HG02981 (cell line): Measurements from ENCODE around the gene MYADML2.

Experiments used
- ATAC-seq: cut with Tn5 transposase; IDR thresholded peaks from one replicate; pipeline ENCODE4 v1.9.1; 2021; ENCODE audit warnings: mild to moderate bottlenecking, moderate library complexity; ENCODE audit not compliant: unreplicated experiment

Gene MYADML2

DNA sequence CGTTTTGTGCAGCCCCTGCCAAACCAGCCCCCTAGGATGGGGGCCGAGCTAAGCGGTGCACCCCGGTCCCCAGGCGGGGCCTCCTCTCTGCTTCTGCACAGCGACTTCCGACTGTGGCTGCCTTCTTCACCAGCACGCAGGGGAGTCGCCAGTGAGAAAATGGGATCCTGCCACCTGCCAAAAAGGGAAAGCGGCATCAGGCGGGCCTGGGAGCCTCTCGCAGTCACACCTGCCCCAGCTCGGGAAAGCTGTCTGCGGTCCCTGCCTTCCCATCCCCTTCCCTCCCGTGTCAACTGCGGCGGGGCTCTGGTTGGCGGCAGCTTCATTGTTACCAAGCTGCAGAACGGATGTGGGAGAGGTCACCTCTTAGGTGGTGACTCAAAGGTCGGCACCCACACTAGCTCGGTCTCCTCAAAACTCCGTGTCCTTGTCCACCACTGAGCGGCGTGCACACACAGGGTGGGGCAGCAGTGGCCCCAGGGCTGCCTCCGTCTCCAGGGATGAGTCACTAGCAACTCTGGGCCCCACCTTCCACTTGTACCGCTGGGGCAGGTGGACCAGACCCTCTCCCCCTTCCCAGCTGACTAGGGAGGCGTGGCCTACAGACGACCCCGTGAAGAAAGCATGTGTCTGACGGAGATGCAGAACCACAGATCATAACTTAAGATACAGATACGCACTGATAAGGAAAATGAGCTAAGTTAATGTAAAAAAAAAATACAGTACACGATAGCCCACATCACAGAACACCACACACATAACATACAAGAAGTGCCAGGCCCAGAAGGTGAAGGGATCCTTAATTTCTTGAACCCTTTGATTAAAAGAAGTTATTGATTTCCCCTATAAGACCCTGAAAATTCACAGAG, 34.4 kb downstream of the MYADML2 start:
- ATAC-seq = no peak

- no peak for ATAC-seq
Measured at GRCh38 chr17:81911969-81912368, 35.1 kb downstream of the MYADML2 start.

DNA sequence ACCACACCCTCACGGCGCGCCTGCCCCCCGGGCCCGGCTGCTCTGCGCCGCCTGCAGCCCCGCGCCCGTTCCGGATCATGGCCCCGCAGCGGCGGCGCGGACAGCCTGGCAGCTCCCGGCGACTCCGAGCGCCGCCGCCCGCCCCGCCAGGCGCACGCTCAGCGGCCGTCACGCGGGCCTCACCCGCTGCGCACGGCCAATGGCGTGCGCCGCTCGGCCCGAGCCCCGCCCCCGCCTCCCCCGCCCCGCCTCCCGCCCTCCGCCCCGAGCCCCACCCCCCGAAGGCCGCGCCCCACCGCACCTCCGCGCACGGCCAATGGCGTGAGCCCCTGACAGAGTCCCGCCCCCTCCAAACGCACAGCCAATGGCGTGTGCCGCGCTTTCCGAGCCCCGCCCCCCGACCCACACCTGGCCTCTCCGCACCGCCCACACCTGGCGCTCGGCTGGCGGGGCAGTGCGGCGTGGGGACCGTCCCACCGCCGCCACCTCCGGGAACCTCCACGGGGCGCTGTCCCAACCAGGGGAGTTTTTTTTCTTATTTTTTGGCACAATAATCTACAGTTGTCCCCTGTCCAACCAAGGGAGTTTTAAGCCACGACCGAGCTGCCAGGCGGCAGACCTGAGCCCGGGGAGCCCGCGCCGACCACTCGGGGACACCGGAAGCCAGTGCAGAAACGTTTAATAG, 35.6 kb downstream of the MYADML2 start, which contains the start of gene PCYT2:
Gene PCYT2 (minus strand): TSS at position 123 of the 685 bp plus-strand sequence. CDS start 44 bp downstream, at position 79.
- peak; percentile 74 for ATAC-seq

- peak; percentile 25 for ATAC-seq
Measured at GRCh38 chr17:81910840-81911276, 36.2 kb downstream of the MYADML2 start.

- ATAC-seq = no peak
Measured at GRCh38 chr17:81909966-81910839, 36.8 kb downstream of the MYADML2 start.

DNA sequence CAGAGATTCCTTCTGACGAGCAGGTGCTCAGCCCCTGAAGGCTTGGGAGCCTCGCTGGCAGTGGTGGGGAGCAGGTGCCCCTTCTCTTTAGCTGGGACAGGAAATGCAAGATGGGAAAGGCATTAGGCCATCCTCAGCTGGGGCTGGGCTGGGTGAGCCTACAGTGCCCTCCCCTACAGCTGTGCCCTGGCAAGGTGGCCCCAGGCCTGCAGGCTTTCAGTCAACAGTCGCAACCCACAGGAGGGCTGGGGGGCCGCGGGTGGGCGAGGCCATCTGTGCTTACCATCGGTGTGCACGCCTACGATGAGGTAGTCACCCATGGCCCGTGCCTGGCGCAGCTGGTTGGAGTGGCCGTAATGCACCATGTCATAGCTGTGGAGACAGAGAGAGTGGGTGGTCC, 37.8 kb downstream of the MYADML2 start:
- no peak for ATAC-seq

DNA sequence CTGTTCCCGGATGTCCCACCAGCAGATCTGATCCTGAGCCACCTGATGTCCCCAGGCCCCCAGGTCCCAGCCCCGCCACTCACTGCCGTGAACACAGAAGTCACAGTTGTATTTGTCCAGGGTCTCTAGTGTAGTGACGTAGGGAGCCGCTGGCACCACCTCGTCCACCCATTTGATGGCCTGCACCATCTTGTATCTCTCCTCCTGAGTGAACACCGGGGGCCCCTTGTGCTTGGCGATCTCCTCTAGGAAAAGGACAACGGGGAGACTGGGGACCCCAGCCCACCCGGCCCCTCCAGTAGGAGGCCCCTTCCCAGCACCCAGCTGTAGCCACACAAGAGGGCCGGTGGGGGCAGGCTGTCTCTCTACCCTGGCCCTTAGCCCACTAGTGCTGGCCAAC, 38.2 kb downstream of the MYADML2 start:
- ATAC-seq = no peak

DNA sequence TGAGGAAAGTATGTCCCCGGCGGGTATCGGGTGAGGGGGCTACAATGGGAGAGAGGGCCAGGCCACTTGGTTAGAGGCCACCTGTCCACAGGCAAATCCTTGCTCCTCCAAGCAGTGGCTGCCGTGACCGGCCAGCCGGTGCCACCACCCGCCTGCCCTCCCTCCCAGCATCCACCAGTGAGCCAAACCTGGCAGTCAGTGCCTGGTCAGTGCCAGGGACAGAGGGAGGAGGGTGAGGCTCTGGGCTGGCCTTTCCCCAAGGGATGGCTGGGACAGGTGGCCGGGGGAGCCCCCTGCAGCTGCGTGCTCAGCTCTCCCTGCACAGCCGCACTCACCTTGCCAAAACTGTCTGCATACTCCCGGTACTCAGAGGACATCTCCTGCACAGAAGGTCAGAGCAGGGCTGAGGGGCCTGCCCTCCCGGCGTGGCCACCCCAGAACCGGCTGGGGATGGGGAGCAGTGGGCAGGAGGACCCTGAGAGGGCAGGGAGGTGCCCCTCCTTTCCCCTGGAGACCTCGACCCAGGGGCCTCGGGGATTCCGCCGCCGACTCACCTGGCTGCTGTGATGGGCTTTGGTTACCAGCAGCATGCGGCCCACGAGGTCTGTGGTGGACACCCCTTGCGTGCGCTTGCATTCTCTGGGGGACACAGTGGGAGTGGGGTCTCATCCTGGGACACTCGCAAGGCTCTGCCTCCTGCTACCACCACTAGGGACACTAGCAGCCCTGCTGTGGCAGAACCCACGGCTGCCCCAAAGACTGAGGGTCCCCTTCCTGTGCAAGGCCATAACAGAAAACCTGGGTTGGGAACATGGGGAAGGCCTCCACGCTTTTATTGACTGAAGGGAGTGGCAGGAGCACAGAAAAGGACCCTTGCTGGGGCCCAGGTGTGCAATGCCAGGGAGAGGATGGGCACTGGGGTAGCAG, 39.6 kb downstream of the MYADML2 start:
- ATAC-seq = no peak

GRCh38 chr17:81906476-81907218, 40.4 kb downstream of the MYADML2 start:
- ATAC-seq = no peak

DNA sequence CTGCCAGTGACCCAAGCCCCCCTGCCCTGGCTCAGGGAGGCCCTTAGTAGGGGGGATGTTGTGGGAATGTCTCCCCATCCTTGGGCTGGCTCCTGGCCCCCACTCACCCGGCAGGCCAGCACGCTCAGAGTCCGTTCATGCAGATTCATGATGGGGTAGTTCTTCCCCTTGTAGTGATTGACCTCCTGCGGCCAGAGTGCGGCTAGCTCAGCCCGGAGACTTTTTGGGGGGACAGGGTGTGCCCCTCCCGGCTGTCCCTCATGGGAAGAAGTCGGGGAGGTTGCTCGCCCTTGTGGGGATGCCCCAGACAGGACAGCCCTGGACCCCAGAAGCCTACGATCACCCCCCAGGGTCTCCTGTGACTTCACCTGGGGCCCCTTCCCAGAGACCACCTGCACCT, 41.0 kb downstream of the MYADML2 start:
- no peak for ATAC-seq

GRCh38 chr17:81905424-81905875, 41.6 kb downstream of the MYADML2 start:
- no peak for ATAC-seq

- ATAC-seq = no peak
Measured at GRCh38 chr17:81904600-81905423, 42.2 kb downstream of the MYADML2 start.

DNA sequence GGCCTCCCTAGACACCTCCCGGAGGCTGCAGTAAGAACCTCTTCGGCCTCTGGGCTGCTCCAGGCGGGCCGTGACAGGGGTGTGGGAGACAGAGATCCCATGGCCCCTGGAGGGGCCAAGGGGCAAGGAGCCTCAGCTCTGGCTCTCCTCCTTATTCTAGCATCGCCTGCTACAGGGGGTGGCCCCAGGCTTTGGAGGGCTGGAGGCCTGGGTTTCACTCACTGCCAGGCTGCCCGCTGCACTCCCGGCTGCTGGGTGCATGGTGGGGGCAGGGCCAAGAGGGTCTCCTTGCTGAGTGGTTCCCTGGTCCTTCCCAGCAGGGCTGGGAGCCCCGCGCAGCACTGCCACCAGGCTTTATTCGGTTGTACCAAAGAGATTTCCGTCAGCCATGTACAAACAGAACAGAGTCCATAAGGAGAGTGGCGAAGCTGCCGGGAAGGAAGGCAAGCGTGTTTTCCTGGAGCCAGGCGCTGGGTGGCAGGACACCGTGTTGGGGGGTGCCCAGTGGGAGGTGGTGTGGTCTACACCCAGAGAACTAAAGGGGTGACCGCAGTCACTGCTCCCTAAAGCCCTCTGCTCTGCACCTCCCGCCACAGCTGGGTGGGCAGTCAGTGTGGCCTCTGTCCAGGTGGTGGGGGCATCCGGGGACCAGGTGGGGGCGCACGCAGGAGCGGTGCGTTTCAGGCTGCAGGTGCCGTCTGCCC, 43.0 kb downstream of the MYADML2 start:
- ATAC-seq = no peak

GRCh38 chr17:81903415-81903831, 43.6 kb downstream of the MYADML2 start:
- no peak for ATAC-seq

DNA sequence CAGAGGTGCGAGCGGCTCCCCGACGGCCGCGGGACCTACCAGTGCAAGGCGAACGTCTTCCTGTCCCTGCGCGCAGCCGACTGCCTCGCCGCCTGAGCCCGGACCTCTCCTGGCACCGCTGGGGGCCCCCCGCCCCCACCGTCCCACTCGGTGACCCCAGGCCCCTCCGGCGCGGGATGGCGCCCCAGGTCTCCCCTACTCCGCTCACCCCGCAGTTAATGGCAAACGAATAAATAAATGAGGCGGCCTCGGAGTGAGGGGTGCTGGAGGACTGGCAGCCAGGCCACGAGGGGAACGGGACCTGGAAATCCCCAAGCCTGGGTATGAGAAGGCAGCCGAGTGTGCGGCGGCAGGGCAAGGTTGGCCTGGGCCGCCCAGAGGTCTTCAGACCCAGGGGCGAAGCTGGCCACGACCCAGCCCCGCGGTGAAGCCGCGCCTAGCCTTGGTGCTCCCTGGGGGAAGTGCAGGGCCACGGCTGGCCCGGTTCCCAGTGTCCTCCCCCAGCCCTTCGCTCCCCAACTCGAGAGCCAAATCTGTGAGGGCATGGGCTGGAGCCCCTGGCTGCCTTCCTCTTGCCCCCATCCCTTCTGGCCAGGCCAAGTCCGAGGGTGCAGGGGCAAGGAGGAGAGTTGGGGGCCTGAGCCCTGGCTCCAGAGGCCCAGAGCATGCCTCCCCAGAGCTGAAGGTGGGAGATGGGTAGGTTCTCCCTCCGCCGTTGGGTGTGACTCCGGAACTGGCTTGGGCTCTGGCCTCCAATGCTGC, 44.2 kb downstream of the MYADML2 start:
- no peak for ATAC-seq

DNA sequence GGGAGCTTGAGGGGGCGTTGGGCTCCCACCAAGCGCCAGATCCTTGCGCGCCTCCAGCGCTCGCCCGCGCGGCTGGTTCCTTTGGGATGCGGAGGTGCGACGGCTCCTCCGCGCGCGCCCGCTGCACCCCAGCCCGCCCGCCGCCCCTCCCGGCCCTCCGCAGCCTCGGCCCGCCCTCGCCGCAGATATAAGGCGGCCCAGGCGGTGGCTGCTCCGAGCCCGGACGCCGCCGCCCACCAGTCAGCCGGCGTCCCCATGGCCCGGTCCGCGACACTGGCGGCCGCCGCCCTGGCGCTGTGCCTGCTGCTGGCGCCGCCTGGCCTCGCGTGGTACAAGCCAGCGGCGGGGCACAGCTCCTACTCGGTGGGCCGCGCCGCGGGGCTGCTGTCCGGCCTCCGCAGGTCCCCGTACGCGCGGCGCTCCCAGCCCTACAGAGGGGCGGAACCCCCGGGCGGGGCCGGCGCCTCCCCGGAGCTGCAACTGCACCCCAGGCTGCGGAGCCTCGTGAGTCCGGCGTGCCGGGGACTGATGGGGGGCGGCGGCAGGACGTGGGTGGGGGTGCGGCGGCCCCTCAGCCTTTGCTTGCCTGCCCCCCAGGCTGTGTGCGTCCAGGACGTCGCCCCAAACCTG, 44.9 kb downstream of the MYADML2 start, which contains the start of gene NPB:
Gene NPB (plus strand): TSS at position 216 of the 630 bp plus-strand sequence. CDS start 40 bp downstream, at position 256.
- ATAC-seq = no peak
